K562 (cell line): ENCODE results near the gene MPIG6B. TPM values are rescaled to one million over a fixed set of nuclear protein-coding genes. Genes with fewer than 3 reads are reported as not detected.
A peak's percentile ranks its signal among the peaks of the same experiment; 100 is the strongest.

Source experiments
- ADNP ChIP-seq: fragments of 200-800 bp; sonication (Bioruptor generic); IDR thresholded peaks from 2 replicates; pipeline ENCODE4 v1.6.1; 2016; ENCODE audit warnings: missing genetic modification characterization, missing compliant biosample characterization
- ARID1B ChIP-seq: fragments of 450-650 bp; IDR thresholded peaks from 2 replicates; pipeline ENCODE4 v1.6.1; 2016; ENCODE audit warnings: antibody characterized with exemption, mild to moderate bottlenecking, inconsistent platforms
- E2F3 ChIP-seq: fragments of 250-450 bp; sonication (Bioruptor Pico); IDR thresholded peaks from 2 replicates; pipeline ENCODE4 v1.4.0; 2020; ENCODE audit warnings: mild to moderate bottlenecking
- ELF2 ChIP-seq: fragments of 250-450 bp; sonication (Bioruptor Pico); IDR thresholded peaks from 2 replicates; pipeline ENCODE4 v1.5.0; 2021; ENCODE audit warnings: mild to moderate bottlenecking
- EP400 ChIP-seq: fragments of 450-650 bp; IDR thresholded peaks from 2 replicates; pipeline ENCODE4 v1.6.1; 2017; ENCODE audit warnings: antibody characterized with exemption, mild to moderate bottlenecking, moderate library complexity
- FOXA1 ChIP-seq: fragments of 450-650 bp; IDR thresholded peaks from 2 replicates; pipeline ENCODE4 v1.6.1; 2016; ENCODE audit warnings: mild to moderate bottlenecking, borderline replicate concordance
- GABPB1 ChIP-seq: sonication (generic); formaldehyde crosslinking; IDR thresholded peaks from 2 replicates; pipeline ENCODE4 v1.8.0; 2022; ENCODE audit warnings: mild to moderate bottlenecking, missing genetic modification reagents
- MAFG ChIP-seq: fragments of 450-650 bp; conservative IDR thresholded peaks from 2 replicates; pipeline ENCODE4 v1.6.1; 2016; ENCODE audit warnings: missing genetic modification characterization, missing compliant biosample characterization
- NCOA6 ChIP-seq: fragments of 450-650 bp; IDR thresholded peaks from 2 replicates; pipeline ENCODE4 v1.6.1; 2017; ENCODE audit warnings: mild to moderate bottlenecking
- RFX5 ChIP-seq: IDR thresholded peaks from 2 replicates; pipeline ENCODE4 v1.6.1; 2011; ENCODE audit warnings: low read depth, mild to moderate bottlenecking, improper control_type of control experiment, low read length
- SOX6 ChIP-seq: fragments of 450-650 bp; IDR thresholded peaks from 2 replicates; pipeline ENCODE4 v1.6.1; 2014; ENCODE audit warnings: mild to moderate bottlenecking
- TOE1 ChIP-seq, 2 experiments: fragments of 450-650 bp in 1 of 2; sonication (generic) in 1 of 2; formaldehyde crosslinking in 1 of 2; IDR thresholded peaks; 2 replicates each; pipeline versions ENCODE4 v1.7.1 to v1.8.0; 2016 to 2022; ENCODE audit warnings: borderline replicate concordance in 2 of 2, mild to moderate bottlenecking in 2 of 2, antibody characterized with exemption in 1 of 2, inconsistent platforms in 1 of 2, low read depth in 1 of 2, missing genetic modification reagents in 1 of 2, moderate library complexity in 1 of 2
- ZC3H11A ChIP-seq: IDR thresholded peaks from 2 replicates; pipeline ENCODE4 v1.6.1; 2012; ENCODE audit warnings: low read depth, low read length, improper control_type of control experiment
- ZNF589 ChIP-seq: fragments of 200-800 bp; sonication (Bioruptor generic); IDR thresholded peaks from 2 replicates; pipeline ENCODE4 v1.6.1; 2016; ENCODE audit warnings: low read depth, missing genetic modification characterization, missing compliant biosample characterization
- ZNF696 ChIP-seq: fragments of 250-450 bp; sonication (Bioruptor Pico); conservative IDR thresholded peaks from 2 replicates; pipeline ENCODE4 v1.4.0; 2020; ENCODE audit warnings: mild to moderate bottlenecking, moderate library complexity
- ZNF699 ChIP-seq: fragments of 250-450 bp; sonication (Bioruptor Pico); IDR thresholded peaks from 2 replicates; pipeline ENCODE4 v1.8.0; 2021; ENCODE audit warnings: mild to moderate bottlenecking, moderate library complexity; ENCODE audit not compliant: insufficient replicate concordance
- ZNF75A ChIP-seq: fragments of 450-650 bp; formaldehyde crosslinking; IDR thresholded peaks from 2 replicates; pipeline ENCODE4 v1.4.0; 2020; ENCODE audit warnings: mild to moderate bottlenecking
- ZZZ3 ChIP-seq: fragments of 450-650 bp; IDR thresholded peaks from 2 replicates; pipeline ENCODE4 v1.6.1; 2016; ENCODE audit warnings: antibody characterized with exemption, mild to moderate bottlenecking, moderate library complexity
- polyA plus RNA-seq, 8 experiments: library from polyadenylated mRNA; depleted of rRNA in 4 of 8; stranded (reverse) in 5 of 8; unstranded in 3 of 8; fragments of >200 nt; fragmentation: Nextera tagmentation in 2 of 8; fragmentation: Illumina TruSeq in 1 of 8; extraction: Ambion mirVana in 2 of 8; extraction: Trizol in 1 of 8; gene quantifications; 2 replicates each; pipeline versions ENCODE4 v1.2.1 to v1.2.3, GENCODE V29; 2011 to 2014; ENCODE audit warnings: inconsistent platforms in 1 of 8, missing spikeins in 1 of 8
- total RNA-seq, 7 experiments: library from RNA; depleted of rRNA in 6 of 7; stranded (reverse); fragments of >200 nt in 6 of 7; fragmentation: Illumina TruSeq in 2 of 7; extraction: Trizol in 2 of 7; gene quantifications; 2 replicates each; pipeline versions ENCODE4 v1.2.1 to v1.2.3, GENCODE V29; 2011 to 2021; ENCODE audit warnings: low replicate concordance in 1 of 7
- TF ChIP-seq, protein P1 (sequence below): fragments of 200-800 bp; sonication (Bioruptor generic); IDR thresholded peaks from 2 replicates; pipeline ENCODE4 v1.6.1; 2017; ENCODE audit warnings: missing genetic modification characterization, missing compliant biosample characterization
- TF ChIP-seq, protein P2 (sequence below): fragments of 450-650 bp; IDR thresholded peaks from 2 replicates; pipeline ENCODE4 v1.6.1; 2016; ENCODE audit warnings: low read depth, mild to moderate bottlenecking, moderate library complexity
- TF ChIP-seq, protein P3 (sequence below): fragments of 450-650 bp; IDR thresholded peaks from 2 replicates; pipeline ENCODE4 v1.6.1; 2018; ENCODE audit warnings: mild to moderate bottlenecking, low read depth; ENCODE audit not compliant: partially characterized antibody
- TF ChIP-seq, protein P4 (sequence below): sonication (generic); formaldehyde crosslinking; IDR thresholded peaks from 2 replicates; pipeline ENCODE4 v1.8.1; 2023; ENCODE audit warnings: mild to moderate bottlenecking, missing genetic modification reagents

Gene MPIG6B
- total and polyA plus RNA-seq, 9 of the 15 experiments (the other 6 are each of a cell fraction or from before 2014, with no cell fraction given): 0.11 to 1.2 (median 0.28) TPM; not detected in 1

DNA sequence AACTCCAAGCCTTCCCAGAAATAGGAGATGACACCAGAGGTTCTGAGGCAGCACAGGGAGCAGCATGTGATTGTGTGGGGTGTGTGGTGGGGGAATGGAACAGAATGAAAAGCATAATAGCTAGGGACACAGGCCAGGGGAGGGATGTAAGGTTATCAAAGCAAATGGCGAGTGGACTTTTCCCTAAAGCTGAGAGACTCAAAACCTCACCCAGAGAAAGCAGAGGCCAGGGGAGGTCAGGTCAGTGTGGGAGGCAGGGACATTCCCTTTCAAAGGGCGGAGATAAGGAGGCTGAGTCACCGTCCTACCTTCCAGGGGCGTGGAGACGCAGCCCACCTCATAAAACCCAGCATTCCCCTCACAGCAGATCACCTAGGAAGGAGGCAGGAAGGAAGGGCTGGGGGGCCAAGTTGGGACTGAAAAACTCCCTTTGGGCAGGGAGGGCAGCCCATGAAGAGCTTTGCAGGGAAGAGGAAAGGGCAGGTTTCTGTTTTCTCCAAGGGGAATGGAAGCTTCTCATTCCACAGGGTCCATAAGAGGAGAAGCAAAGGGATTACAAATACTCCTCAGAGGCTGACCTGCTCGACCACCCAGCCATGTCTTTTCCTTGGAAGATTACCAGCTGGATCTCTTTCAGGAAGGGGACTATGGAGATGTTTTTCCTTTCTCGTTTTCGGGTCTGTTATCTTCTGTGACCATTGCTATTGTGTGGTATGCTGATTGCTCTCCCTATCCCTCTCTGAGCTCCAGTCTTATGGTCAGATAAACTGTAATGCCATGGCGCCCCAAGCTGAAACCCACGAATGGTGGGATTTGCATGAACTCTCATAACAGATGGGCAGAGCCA lies 32.7 kb upstream of the MPIG6B start (continued):
- no peak for TF ChIP-seq NCOA6
- TF ChIP-seq TOE1 (IDR thresholded peaks at IDR 0.05; ENCODE audit: borderline replicate concordance): peak; percentile 78; the same call in 1 of the 2 replicates
- peak; percentile 58; the same call in 1 of the 2 replicates for TF ChIP-seq TOE1 (CRISPR knock-in tag; IDR thresholded peaks at IDR 0.05; ENCODE audit: borderline replicate concordance, low read depth)
- TF ChIP-seq ADNP (tag): peak; percentile 94
- no peak for TF ChIP-seq RFX5
- TF ChIP-seq, protein P1, sequence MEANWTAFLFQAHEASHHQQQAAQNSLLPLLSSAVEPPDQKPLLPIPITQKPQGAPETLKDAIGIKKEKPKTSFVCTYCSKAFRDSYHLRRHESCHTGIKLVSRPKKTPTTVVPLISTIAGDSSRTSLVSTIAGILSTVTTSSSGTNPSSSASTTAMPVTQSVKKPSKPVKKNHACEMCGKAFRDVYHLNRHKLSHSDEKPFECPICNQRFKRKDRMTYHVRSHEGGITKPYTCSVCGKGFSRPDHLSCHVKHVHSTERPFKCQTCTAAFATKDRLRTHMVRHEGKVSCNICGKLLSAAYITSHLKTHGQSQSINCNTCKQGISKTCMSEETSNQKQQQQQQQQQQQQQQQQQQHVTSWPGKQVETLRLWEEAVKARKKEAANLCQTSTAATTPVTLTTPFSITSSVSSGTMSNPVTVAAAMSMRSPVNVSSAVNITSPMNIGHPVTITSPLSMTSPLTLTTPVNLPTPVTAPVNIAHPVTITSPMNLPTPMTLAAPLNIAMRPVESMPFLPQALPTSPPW (CRISPR knock-in tag): peak; percentile 70
- TF ChIP-seq ZNF699 (CRISPR knock-in tag): no peak
- TF ChIP-seq EP400: peak; percentile 78
- TF ChIP-seq, protein P2, sequence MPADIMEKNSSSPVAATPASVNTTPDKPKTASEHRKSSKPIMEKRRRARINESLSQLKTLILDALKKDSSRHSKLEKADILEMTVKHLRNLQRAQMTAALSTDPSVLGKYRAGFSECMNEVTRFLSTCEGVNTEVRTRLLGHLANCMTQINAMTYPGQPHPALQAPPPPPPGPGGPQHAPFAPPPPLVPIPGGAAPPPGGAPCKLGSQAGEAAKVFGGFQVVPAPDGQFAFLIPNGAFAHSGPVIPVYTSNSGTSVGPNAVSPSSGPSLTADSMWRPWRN: peak; percentile 70
- no peak for TF ChIP-seq ZZZ3
- TF ChIP-seq MAFG (tag): peak; percentile 86
- peak; percentile 86 for TF ChIP-seq SOX6
- TF ChIP-seq ARID1B: peak; percentile 98
- TF ChIP-seq E2F3 (CRISPR knock-in tag): no peak
- no peak for TF ChIP-seq FOXA1
- TF ChIP-seq, protein P3, sequence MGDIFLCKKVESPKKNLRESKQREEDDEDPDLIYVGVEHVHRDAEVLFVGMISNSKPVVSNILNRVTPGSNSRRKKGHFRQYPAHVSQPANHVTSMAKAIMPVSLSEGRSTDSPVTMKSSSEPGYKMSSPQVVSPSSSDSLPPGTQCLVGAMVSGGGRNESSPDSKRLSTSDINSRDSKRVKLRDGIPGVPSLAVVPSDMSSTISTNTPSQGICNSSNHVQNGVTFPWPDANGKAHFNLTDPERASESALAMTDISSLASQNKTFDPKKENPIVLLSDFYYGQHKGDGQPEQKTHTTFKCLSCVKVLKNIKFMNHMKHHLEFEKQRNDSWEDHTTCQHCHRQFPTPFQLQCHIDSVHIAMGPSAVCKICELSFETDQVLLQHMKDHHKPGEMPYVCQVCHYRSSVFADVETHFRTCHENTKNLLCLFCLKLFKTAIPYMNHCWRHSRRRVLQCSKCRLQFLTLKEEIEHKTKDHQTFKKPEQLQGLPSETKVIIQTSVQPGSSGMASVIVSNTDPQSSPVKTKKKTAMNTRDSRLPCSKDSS: no peak
- TF ChIP-seq, protein P4, sequence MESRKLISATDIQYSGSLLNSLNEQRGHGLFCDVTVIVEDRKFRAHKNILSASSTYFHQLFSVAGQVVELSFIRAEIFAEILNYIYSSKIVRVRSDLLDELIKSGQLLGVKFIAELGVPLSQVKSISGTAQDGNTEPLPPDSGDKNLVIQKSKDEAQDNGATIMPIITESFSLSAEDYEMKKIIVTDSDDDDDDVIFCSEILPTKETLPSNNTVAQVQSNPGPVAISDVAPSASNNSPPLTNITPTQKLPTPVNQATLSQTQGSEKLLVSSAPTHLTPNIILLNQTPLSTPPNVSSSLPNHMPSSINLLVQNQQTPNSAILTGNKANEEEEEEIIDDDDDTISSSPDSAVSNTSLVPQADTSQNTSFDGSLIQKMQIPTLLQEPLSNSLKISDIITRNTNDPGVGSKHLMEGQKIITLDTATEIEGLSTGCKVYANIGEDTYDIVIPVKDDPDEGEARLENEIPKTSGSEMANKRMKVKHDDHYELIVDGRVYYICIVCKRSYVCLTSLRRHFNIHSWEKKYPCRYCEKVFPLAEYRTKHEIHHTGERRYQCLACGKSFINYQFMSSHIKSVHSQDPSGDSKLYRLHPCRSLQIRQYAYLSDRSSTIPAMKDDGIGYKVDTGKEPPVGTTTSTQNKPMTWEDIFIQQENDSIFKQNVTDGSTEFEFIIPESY (CRISPR knock-in tag): peak; percentile 87; the same call in 1 of the 2 replicates
- peak; percentile 69; the same call in 1 of the 2 replicates for TF ChIP-seq GABPB1 (CRISPR knock-in tag)
- no peak for TF ChIP-seq ZC3H11A
- TF ChIP-seq ZNF75A (CRISPR knock-in tag): no peak
- peak; percentile 81; the same call in 1 of the 2 replicates for TF ChIP-seq ZNF589 (CRISPR knock-in tag)
- TF ChIP-seq ZNF696 (CRISPR knock-in tag): no peak
- TF ChIP-seq ELF2 (CRISPR knock-in tag): no peak
